ENCODE data around the gene COL5A1. TPM values are rescaled to one million over a fixed set of nuclear protein-coding genes. Genes with fewer than 3 reads are reported as not detected.

COL5A1 gene
- total RNA-seq, 1 experiment from 2014 or later = 9.5 TPM

- Histone ChIP-seq H3K4me2 (ENCODE audit: insufficient read depth, insufficient read length, low read length) (no peak overlapping the region), H3K9me3 (ENCODE audit: control insufficient read depth, low read depth, low read length) (no peaks in the 10 kb centered on the region), H3K23me2 (ENCODE audit: insufficient read length, low read depth, low read length, poor library complexity, severe bottlenecking) (no peaks in the 10 kb centered on the region), H3K4me1 (ENCODE audit: insufficient read depth, low read length) (no peaks in the 10 kb centered on the region), H4K5ac (ENCODE audit: insufficient read length, low read depth, low read length) (no peak overlapping the region), H3K79me2 (ENCODE audit: insufficient read depth, low read length) (no peaks in the 10 kb centered on the region), H2BK120ac (ENCODE audit: low read depth, low read length, poor library complexity, severe bottlenecking) (no peak overlapping the region), H3T11ph (ENCODE audit: low read length) (no peak overlapping the region), H2AK5ac (ENCODE audit: insufficient read length, low read length) (no peak overlapping the region), H2AFZ (ENCODE audit: low read length) (no peak overlapping the region), H3K18ac (ENCODE audit: insufficient read length, low read depth, low read length) (no peak overlapping the region), H4K8ac (replicated peaks; ENCODE audit: insufficient read length, low read depth, low read length) (no peak overlapping the region), H2BK5ac (ENCODE audit: insufficient read length, low read length) (no peak overlapping the region), H2BK12ac (ENCODE audit: insufficient read length, low read depth, low read length) (no peak overlapping the region), H3K14ac (ENCODE audit: insufficient read depth, low read length) (no peak overlapping the region), H2BK15ac (ENCODE audit: low read depth, low read length) (no peak overlapping the region), H3K27ac (ENCODE audit: insufficient read length, low read depth, low read length) (no peak overlapping the region), H3K4ac (ENCODE audit: low read depth, low read length) (no peak overlapping the region), H3K56ac (ENCODE audit: insufficient read length, low read depth, low read length) (no peak overlapping the region), H3K9ac (ENCODE audit: extremely low read depth, insufficient read length, low read length) (no peak overlapping the region), H3K23ac (ENCODE audit: insufficient read length, low read depth, low read length) (no peak overlapping the region), H4K91ac (ENCODE audit: insufficient read length, low read depth, low read length) (no peak overlapping the region), H2BK20ac (ENCODE audit: low read depth, low read length, poor library complexity, severe bottlenecking) (no peak overlapping the region), H3K79me1 (ENCODE audit: insufficient read depth, low read depth, low read length, poor library complexity, severe bottlenecking) (no peaks in the 10 kb centered on the region), H3K27me3 (ENCODE audit: insufficient read depth, low read length) (no peaks in the 10 kb centered on the region), H4K20me1 (ENCODE audit: control insufficient read depth, insufficient read depth, insufficient read length) (no peaks in the 10 kb centered on the region)
- H3K27me3 Mint-ChIP-seq (ENCODE audit: low read depth) = no peaks in the 10 kb centered on the region
- H3K4me3 Mint-ChIP-seq = no peak overlapping the region
- H3K36me3 Mint-ChIP-seq (ENCODE audit: insufficient read depth in 1 of 3, low read depth in 3 of 3) = peaks cover 6 to 7% (median 6%) of the 10 kb centered on the region in 3 experiments; a peak in 4 of 7 replicates
- H3K4me1 Mint-ChIP-seq = no peaks in the 10 kb centered on the region
- peaks cover 6 to 13% of the 10 kb centered on the region in 2 experiments for H3K9me3 Mint-ChIP-seq
- no peak overlapping the region for H3K27ac Mint-ChIP-seq
- TF ChIP-seq CTCF (conservative IDR thresholded peaks at IDR 0.05) = no peak
- DNase-seq = no peak
- 100% methylated on average over 4 of the region's 8 CpGs for WGBS (ENCODE audit: extremely low coverage, insufficient read length, low lambda C conversion rate)
Measured at GRCh38 chr9:134759913-134760312, 118.3 kb downstream of the COL5A1 start.
